Measurements from ENCODE around the gene XG. TPM values are rescaled to one million over a fixed set of nuclear protein-coding genes. Genes with fewer than 3 reads are reported as not detected.
"Not testable (repeated sequence)": the region's sequence is repeated elsewhere in the genome, so short reads cannot be mapped to it uniquely, and the experiment has no call there.

The XG gene
- total and polyA plus RNA-seq, 2 experiments from 2014 or later: not detected

DNA sequence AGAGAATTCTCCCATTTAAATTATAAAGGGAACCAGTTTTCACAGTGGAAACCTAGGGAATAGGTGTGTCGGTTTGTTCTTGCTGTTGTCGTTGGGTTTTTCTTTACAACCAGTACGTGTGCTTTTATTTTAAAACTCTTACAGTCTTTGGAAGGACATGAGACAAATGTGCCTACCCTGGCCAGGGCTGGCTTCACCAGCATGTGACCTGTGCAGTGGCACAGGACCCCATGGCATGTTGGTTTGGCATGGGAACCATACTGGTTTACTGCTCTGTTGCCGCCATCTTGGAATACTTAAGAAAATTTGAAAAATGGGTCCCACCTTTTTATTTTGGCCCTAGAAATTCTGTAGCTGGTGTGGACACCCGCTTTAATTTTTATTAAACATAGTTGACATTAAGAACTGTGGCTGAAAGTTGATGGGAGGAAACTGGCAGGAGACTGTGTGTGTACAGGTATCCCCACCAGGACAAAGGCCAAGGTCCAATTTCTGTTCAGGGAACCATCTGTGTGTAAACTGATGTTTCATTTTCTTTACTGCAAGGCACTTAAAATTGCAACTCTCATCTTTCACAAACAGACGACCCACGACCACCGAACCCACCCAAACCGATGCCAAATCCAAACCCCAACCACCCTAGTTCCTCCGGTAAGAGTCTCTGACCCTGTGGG, 31.9 kb upstream of the XG start:
- Histone ChIP-seq H3K9me3 (ENCODE audit: low read depth) (no peaks in the 10 kb centered on the region), H3K4me3 (no peak overlapping the region), H3K36me3 (peaks cover 46% of the 10 kb centered on the region), H3K4me1 (ENCODE audit: low read depth) (no peaks in the 10 kb centered on the region), H3K27ac (no peak overlapping the region), H3K27me3 (no peaks in the 10 kb centered on the region)
- no peak for DNase-seq (ENCODE audit: low read depth in 1 of 2, low spot score in 1 of 2)
- TF ChIP-seq, protein P1, sequence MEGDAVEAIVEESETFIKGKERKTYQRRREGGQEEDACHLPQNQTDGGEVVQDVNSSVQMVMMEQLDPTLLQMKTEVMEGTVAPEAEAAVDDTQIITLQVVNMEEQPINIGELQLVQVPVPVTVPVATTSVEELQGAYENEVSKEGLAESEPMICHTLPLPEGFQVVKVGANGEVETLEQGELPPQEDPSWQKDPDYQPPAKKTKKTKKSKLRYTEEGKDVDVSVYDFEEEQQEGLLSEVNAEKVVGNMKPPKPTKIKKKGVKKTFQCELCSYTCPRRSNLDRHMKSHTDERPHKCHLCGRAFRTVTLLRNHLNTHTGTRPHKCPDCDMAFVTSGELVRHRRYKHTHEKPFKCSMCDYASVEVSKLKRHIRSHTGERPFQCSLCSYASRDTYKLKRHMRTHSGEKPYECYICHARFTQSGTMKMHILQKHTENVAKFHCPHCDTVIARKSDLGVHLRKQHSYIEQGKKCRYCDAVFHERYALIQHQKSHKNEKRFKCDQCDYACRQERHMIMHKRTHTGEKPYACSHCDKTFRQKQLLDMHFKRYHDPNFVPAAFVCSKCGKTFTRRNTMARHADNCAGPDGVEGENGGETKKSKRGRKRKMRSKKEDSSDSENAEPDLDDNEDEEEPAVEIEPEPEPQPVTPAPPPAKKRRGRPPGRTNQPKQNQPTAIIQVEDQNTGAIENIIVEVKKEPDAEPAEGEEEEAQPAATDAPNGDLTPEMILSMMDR (IDR thresholded peaks at IDR 0.05; ENCODE audit: low read depth, low read length): no peak

DNA sequence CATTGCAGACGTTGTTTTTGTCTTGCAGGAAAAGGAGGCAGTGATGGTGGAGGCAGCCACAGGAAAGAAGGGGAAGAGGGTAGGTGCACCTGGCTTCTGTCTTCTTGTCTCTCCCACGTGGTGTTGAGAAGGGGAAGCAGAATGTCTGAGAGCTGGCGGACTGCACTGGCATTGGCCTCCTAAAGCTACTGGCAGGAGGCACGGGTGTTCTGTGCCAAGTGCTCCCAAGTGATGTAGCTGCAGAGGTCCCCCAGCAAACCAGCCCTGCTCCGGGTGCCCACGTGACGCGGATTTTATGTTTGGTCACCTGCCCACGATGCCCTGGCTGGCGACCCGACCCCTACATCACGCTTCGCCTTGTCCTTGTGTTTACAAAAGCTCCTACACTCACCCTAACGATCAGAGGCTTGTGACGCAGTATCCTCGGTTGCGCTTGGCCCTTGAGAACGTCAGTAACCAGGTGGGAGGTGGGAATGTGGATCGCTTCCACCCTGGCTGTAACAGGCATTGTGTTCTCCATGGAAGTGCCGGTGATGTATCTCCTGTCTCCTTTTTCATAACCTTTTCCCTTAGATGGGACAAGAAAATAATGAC, 28.5 kb upstream of the XG start:
- Histone ChIP-seq H3K4me1 (ENCODE audit: low read depth) (no peaks in the 10 kb centered on the region), H3K4me3 (no peak overlapping the region), H3K27me3 (no peaks in the 10 kb centered on the region), H3K36me3 (peaks cover 57% of the 10 kb centered on the region), H3K9me3 (ENCODE audit: low read depth) (no peaks in the 10 kb centered on the region), H3K27ac (no peak overlapping the region)
- TF ChIP-seq, protein P1 (IDR thresholded peaks at IDR 0.05; ENCODE audit: low read depth, low read length): no peak
- DNase-seq (ENCODE audit: low read depth in 1 of 2, low spot score in 1 of 2): no peak

- DNase-seq (ENCODE audit: low read depth in 1 of 2, low spot score in 1 of 2); H3K9me3 ChIP-seq (ENCODE audit: low read depth); H3K27me3 ChIP-seq; H3K4me1 ChIP-seq (ENCODE audit: low read depth); H3K27ac ChIP-seq; H3K4me3 ChIP-seq: not testable (repeated sequence)
- H3K36me3 ChIP-seq: peaks cover 46% of the 10 kb centered on the region
These were observed 24.6 kb upstream of the XG start for GRCh38 chrX:2727264-2727663.

DNA sequence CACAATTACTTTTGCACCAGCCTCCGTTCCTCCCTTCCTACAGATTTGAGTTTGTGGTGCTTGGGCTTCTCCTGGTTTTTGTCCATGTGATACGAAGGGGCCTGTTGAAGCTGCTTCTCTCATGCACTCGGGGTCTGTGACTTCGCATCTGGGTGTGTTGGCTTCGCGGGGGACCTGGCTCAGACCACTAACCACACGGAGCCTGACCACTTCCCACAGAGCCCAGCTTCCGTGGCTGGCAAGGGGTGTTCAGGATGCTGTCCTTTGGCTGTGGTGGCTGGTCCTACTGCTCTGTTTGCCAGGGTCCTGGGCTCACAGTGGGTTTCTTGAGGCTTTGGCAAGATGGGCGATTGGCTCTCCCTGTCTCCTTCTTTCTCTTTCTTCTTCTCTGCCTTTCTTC, 19.8 kb upstream of the XG start:
- DNase-seq (ENCODE audit: low read depth in 1 of 2, low spot score in 1 of 2): no peak
- TF ChIP-seq, protein P1 (IDR thresholded peaks at IDR 0.05; ENCODE audit: low read depth, low read length): no peak
- Histone ChIP-seq H3K4me1 (ENCODE audit: low read depth) (no peaks in the 10 kb centered on the region), H3K4me3 (no peak overlapping the region), H3K27me3 (no peaks in the 10 kb centered on the region), H3K27ac (no peak overlapping the region), H3K9me3 (ENCODE audit: low read depth) (no peaks in the 10 kb centered on the region), H3K36me3 (peaks cover 27% of the 10 kb centered on the region)

DNA sequence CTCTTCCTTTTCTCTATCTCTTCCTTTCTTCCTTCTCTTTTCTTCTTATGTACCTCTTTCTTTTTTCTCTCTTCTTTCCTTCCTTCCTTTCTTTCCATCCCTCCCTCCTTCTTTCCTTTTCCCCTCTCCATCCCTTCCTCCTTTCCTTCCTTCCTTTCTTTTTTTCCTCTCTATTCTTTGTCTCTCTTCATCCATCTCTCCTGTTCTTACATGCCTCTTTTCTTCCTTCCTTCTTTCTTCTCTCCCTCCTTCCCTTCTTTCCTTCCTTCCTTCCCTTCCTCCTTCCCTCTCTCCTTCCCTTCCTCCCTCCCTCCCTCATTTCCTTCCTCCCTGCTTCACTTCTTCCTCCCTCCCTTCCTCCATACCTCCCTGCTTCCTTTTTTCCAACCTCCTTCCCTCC, 19.2 kb upstream of the XG start:
- no peak overlapping the region for H3K4me3 ChIP-seq
- TF ChIP-seq, protein P1 (IDR thresholded peaks at IDR 0.05; ENCODE audit: low read depth, low read length): no peak
- no peaks in the 10 kb centered on the region for H3K27me3 ChIP-seq
- no peak overlapping the region for H3K27ac ChIP-seq
- H3K4me1 ChIP-seq (ENCODE audit: low read depth): no peaks in the 10 kb centered on the region
- peaks cover 26% of the 10 kb centered on the region for H3K36me3 ChIP-seq
- no peak for DNase-seq (ENCODE audit: low read depth in 1 of 2, low spot score in 1 of 2)
- H3K9me3 ChIP-seq (ENCODE audit: low read depth): no peaks in the 10 kb centered on the region

- H3K36me3 ChIP-seq: peaks cover 30% of the 10 kb centered on the region
- no peak overlapping the region for H3K27ac ChIP-seq
- TF ChIP-seq, protein P1 (IDR thresholded peaks at IDR 0.05; ENCODE audit: low read depth, low read length): no peak
- H3K4me3 ChIP-seq: no peak overlapping the region
- no peaks in the 10 kb centered on the region for H3K9me3 ChIP-seq (ENCODE audit: low read depth)
- no peak for DNase-seq (ENCODE audit: low read depth in 1 of 2, low spot score in 1 of 2)
- H3K27me3 ChIP-seq: no peaks in the 10 kb centered on the region
- H3K4me1 ChIP-seq (ENCODE audit: low read depth): no peaks in the 10 kb centered on the region
These were observed 18.6 kb upstream of the XG start for GRCh38 chrX:2733286-2733685.
